Panc1 (cell line): Measurements from ENCODE around the gene PGF.

ENCODE experiments used
- POLR2AphosphoS5 ChIP-seq: IDR thresholded peaks from 2 replicates; pipeline ENCODE4 v1.6.1; 2012; ENCODE audit warnings: mild to moderate bottlenecking, low read depth, low read length, moderate library complexity
- SIN3A ChIP-seq: IDR thresholded peaks from 2 replicates; pipeline ENCODE4 v1.6.1; 2012; ENCODE audit warnings: low read depth, mild to moderate bottlenecking, low read length, moderate library complexity, borderline replicate concordance; ENCODE audit not compliant: insufficient read depth
- TCF7L2 ChIP-seq: IDR thresholded peaks from 2 replicates; pipeline ENCODE4 v1.6.1; 2011; ENCODE audit warnings: mild to moderate bottlenecking, low read depth, low read length, inconsistent platforms
- TF ChIP-seq, protein P1 (sequence below): fragments of 450-650 bp; IDR thresholded peaks from 2 replicates; pipeline ENCODE4 v1.5.1; 2017; ENCODE audit warnings: mild to moderate bottlenecking
- TF ChIP-seq, protein P2 (sequence below), 2 experiments: IDR thresholded peaks; 2 replicates each; pipeline ENCODE4 v1.6.1; 2011 to 2012; ENCODE audit warnings: low read depth in 2 of 2, control low read depth in 1 of 2, low read length in 1 of 2, mild to moderate bottlenecking in 1 of 2, moderate library complexity in 1 of 2; ENCODE audit not compliant: insufficient read depth in 1 of 2

DNA sequence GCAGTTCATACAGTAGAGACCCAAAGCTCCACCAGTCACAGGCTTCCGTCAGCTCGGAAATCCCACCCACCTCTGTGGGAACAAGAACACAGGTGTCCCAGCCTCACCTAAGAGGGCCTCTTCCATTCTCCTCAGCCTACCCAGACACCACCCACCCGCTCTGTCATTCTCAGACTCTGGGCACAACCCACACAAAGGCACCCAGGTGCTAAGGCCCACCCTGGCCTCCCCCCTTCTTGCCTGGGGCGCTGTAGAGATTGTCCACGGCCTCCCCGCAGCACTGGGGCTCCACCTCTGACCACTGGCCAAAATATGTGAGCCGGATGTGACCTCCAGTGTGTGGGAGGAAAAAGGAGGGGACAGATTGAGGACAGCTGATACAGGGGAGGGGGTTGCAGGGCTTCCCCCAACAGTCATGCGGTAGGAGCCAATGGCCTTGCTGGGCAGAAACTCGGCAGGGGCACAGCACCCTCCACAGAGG, 46.5 kb downstream of the PGF start:
- TF ChIP-seq, protein P1, sequence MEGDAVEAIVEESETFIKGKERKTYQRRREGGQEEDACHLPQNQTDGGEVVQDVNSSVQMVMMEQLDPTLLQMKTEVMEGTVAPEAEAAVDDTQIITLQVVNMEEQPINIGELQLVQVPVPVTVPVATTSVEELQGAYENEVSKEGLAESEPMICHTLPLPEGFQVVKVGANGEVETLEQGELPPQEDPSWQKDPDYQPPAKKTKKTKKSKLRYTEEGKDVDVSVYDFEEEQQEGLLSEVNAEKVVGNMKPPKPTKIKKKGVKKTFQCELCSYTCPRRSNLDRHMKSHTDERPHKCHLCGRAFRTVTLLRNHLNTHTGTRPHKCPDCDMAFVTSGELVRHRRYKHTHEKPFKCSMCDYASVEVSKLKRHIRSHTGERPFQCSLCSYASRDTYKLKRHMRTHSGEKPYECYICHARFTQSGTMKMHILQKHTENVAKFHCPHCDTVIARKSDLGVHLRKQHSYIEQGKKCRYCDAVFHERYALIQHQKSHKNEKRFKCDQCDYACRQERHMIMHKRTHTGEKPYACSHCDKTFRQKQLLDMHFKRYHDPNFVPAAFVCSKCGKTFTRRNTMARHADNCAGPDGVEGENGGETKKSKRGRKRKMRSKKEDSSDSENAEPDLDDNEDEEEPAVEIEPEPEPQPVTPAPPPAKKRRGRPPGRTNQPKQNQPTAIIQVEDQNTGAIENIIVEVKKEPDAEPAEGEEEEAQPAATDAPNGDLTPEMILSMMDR = no peak
- TF ChIP-seq, protein P2, sequence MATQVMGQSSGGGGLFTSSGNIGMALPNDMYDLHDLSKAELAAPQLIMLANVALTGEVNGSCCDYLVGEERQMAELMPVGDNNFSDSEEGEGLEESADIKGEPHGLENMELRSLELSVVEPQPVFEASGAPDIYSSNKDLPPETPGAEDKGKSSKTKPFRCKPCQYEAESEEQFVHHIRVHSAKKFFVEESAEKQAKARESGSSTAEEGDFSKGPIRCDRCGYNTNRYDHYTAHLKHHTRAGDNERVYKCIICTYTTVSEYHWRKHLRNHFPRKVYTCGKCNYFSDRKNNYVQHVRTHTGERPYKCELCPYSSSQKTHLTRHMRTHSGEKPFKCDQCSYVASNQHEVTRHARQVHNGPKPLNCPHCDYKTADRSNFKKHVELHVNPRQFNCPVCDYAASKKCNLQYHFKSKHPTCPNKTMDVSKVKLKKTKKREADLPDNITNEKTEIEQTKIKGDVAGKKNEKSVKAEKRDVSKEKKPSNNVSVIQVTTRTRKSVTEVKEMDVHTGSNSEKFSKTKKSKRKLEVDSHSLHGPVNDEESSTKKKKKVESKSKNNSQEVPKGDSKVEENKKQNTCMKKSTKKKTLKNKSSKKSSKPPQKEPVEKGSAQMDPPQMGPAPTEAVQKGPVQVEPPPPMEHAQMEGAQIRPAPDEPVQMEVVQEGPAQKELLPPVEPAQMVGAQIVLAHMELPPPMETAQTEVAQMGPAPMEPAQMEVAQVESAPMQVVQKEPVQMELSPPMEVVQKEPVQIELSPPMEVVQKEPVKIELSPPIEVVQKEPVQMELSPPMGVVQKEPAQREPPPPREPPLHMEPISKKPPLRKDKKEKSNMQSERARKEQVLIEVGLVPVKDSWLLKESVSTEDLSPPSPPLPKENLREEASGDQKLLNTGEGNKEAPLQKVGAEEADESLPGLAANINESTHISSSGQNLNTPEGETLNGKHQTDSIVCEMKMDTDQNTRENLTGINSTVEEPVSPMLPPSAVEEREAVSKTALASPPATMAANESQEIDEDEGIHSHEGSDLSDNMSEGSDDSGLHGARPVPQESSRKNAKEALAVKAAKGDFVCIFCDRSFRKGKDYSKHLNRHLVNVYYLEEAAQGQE (IDR thresholded peaks at IDR 0.05; ENCODE audit: insufficient read depth in 1 of 2, low read depth in 2 of 2, low read length in 1 of 2) = no peak
- TF ChIP-seq POLR2AphosphoS5 = no peak
- TF ChIP-seq TCF7L2 = no peak
- no peak for TF ChIP-seq SIN3A
